Suprapubic skin (tissue), 4 donors: ENCODE results near the gene CACNA1S.

Experiments
- CTCF ChIP-seq, 2 donors: fragments of 200-600 bp in 1 of 2; fragments of 450-650 bp in 1 of 2; sonication (generic) in 1 of 2; IDR thresholded peaks; one replicate each; pipeline ENCODE4 v1.5.1; 2016 to 2019; ENCODE audit warnings: antibody characterized with exemption in 2 of 2, mild to moderate bottlenecking in 1 of 2, moderate library complexity in 1 of 2
- POLR2A ChIP-seq, 2 donors: fragments of 450-650 bp; IDR thresholded peaks; one replicate each; pipeline ENCODE4 v1.6.1; 2017; ENCODE audit warnings: antibody characterized with exemption in 2 of 2, mild to moderate bottlenecking in 2 of 2, moderate library complexity in 2 of 2
- POLR2AphosphoS5 ChIP-seq, 3 donors: sonication (generic); formaldehyde crosslinking; IDR thresholded peaks; one replicate each; pipeline ENCODE4 v1.6.1; 2017; ENCODE audit warnings: antibody characterized with exemption in 3 of 3

- TF ChIP-seq CTCF (IDR thresholded peaks at IDR 0.05): no peak
- TF ChIP-seq POLR2AphosphoS5 (IDR thresholded peaks at IDR 0.05): no peak
- no peak for TF ChIP-seq POLR2A (IDR thresholded peaks at IDR 0.05)
These were observed 3.9 kb upstream of the CACNA1S start for GRCh38 chr1:201116091-201116490.
